ENCODE results near the gene APH1B.

Gene APH1B

GRCh38 chr15:63350178-63350621 is 72.8 kb downstream of the APH1B start:
- no peak overlapping the region for H3K4me3 ChIP-seq (IDR thresholded peaks at IDR 0.05; ENCODE audit: insufficient read depth, low read depth, low read length)
- H4K20me1 ChIP-seq (ENCODE audit: insufficient read depth): no peaks in the 10 kb centered on the region; the same call in 1 of the 2 replicates
- H3K4me2 ChIP-seq: no peak overlapping the region
- H3K27me3 ChIP-seq (ENCODE audit: insufficient read depth, low read depth): no peaks in the 10 kb centered on the region
- H3K36me3 ChIP-seq (ENCODE audit: insufficient read depth): no peaks in the 10 kb centered on the region
- no peak for TF ChIP-seq CTCF (conservative IDR thresholded peaks at IDR 0.05; ENCODE audit: low read depth, low read length)
- no peak overlapping the region for H3K9ac ChIP-seq
- H3K79me2 ChIP-seq (ENCODE audit: insufficient read depth, low read depth): no peaks in the 10 kb centered on the region
- no peak overlapping the region for H3K27ac ChIP-seq
- H3K4me1 ChIP-seq (ENCODE audit: low read depth, poor library complexity, severe bottlenecking): peaks cover 17% of the 10 kb centered on the region
- no peak overlapping the region for H2AFZ ChIP-seq (ENCODE audit: low read depth)

GRCh38 chr15:63351170-63351569 is 73.8 kb downstream of the APH1B start:
- no peak for TF ChIP-seq CTCF (conservative IDR thresholded peaks at IDR 0.05; ENCODE audit: low read depth, low read length)
- no peak overlapping the region for H3K4me2 ChIP-seq
- no peaks in the 10 kb centered on the region for H3K36me3 ChIP-seq (ENCODE audit: insufficient read depth)
- no peak overlapping the region for H3K4me3 ChIP-seq (IDR thresholded peaks at IDR 0.05; ENCODE audit: insufficient read depth, low read depth, low read length)
- no peak overlapping the region for H3K9ac ChIP-seq
- no peaks in the 10 kb centered on the region for H3K79me2 ChIP-seq (ENCODE audit: insufficient read depth, low read depth)
- peaks cover 17% of the 10 kb centered on the region for H3K4me1 ChIP-seq (ENCODE audit: low read depth, poor library complexity, severe bottlenecking)
- H4K20me1 ChIP-seq (ENCODE audit: insufficient read depth): no peaks in the 10 kb centered on the region; the same call in 1 of the 2 replicates
- no peak overlapping the region for H3K27ac ChIP-seq
- no peaks in the 10 kb centered on the region for H3K27me3 ChIP-seq (ENCODE audit: insufficient read depth, low read depth)
- no peak overlapping the region for H2AFZ ChIP-seq (ENCODE audit: low read depth)

DNA sequence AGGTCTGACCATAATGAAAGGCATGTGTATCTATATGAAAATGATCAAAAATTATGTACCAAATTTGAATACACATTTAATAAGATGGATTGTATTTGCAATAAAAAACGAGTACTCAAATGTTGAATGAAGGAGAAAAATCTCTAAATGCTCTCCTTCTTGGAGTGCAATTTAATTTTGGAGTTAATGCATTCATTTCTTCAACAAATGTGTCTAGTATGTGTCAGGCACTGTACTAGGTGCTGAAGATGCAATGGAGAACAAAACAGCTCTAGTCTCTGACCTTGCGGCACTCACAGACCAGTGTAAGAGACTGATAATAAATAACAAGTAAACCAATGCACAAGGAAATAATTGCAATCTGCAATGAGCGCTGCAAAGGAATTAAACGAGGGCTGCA is 75.4 kb downstream of the APH1B start:
- Histone ChIP-seq H3K4me3 (IDR thresholded peaks at IDR 0.05; ENCODE audit: insufficient read depth, low read depth, low read length) (no peak overlapping the region), H4K20me1 (ENCODE audit: insufficient read depth) (no peaks in the 10 kb centered on the region), H3K4me2 (no peak overlapping the region), H3K27me3 (ENCODE audit: insufficient read depth, low read depth) (no peaks in the 10 kb centered on the region), H3K9ac (no peak overlapping the region), H3K36me3 (ENCODE audit: insufficient read depth) (no peaks in the 10 kb centered on the region), H2AFZ (ENCODE audit: low read depth) (no peak overlapping the region), H3K4me1 (ENCODE audit: low read depth, poor library complexity, severe bottlenecking) (peaks cover 1% of the 10 kb centered on the region), H3K79me2 (ENCODE audit: insufficient read depth, low read depth) (no peaks in the 10 kb centered on the region), H3K27ac (no peak overlapping the region)
- no peak for TF ChIP-seq CTCF (conservative IDR thresholded peaks at IDR 0.05; ENCODE audit: low read depth, low read length)

GRCh38 chr15:63353261-63353660 is 75.9 kb downstream of the APH1B start:
- Histone ChIP-seq H4K20me1 (ENCODE audit: insufficient read depth) (no peaks in the 10 kb centered on the region), H3K79me2 (ENCODE audit: insufficient read depth, low read depth) (no peaks in the 10 kb centered on the region), H3K4me3 (IDR thresholded peaks at IDR 0.05; ENCODE audit: insufficient read depth, low read depth, low read length) (no peak overlapping the region), H3K9ac (no peak overlapping the region), H3K27me3 (ENCODE audit: insufficient read depth, low read depth) (no peaks in the 10 kb centered on the region), H3K4me2 (no peak overlapping the region), H2AFZ (ENCODE audit: low read depth) (no peak overlapping the region), H3K4me1 (ENCODE audit: low read depth, poor library complexity, severe bottlenecking) (no peaks in the 10 kb centered on the region), H3K27ac (no peak overlapping the region), H3K36me3 (ENCODE audit: insufficient read depth) (no peaks in the 10 kb centered on the region)
- TF ChIP-seq CTCF (conservative IDR thresholded peaks at IDR 0.05; ENCODE audit: low read depth, low read length): no peak
